HG03175 (cell line): ENCODE measurements around the gene REV3L.
A peak's percentile ranks its signal among the peaks of the same experiment; 100 is the strongest.
"Not testable (repeated sequence)": the region's sequence is repeated elsewhere in the genome, so short reads cannot be mapped to it uniquely, and the experiment has no call there.

Experiments used
- ATAC-seq: cut with Tn5 transposase; IDR thresholded peaks from one replicate; pipeline ENCODE4 v1.9.1; 2021; ENCODE audit warnings: mild to moderate bottlenecking, moderate library complexity; ENCODE audit not compliant: unreplicated experiment

REV3L gene

GRCh38 chr6:111494951-111495635 is 12.1 kb upstream of the REV3L start:
- no peak for ATAC-seq

- ATAC-seq, result no peak
These were observed 9.5 kb upstream of the REV3L start for GRCh38 chr6:111492499-111492898.

- no peak for ATAC-seq
These were observed 7.0 kb upstream of the REV3L start for GRCh38 chr6:111490067-111490466.

- ATAC-seq, result peak; percentile 30
These were observed 4.6 kb upstream of the REV3L start for GRCh38 chr6:111487661-111488060.

- no peak for ATAC-seq
These were observed 3.9 kb upstream of the REV3L start for GRCh38 chr6:111486921-111487320.

- ATAC-seq, result no peak
These were observed 3.5 kb upstream of the REV3L start for GRCh38 chr6:111486475-111486874.

GRCh38 chr6:111485342-111485741 is 2.3 kb upstream of the REV3L start:
- no peak for ATAC-seq

- no peak for ATAC-seq
These were observed 1.6 kb upstream of the REV3L start for GRCh38 chr6:111484633-111484930.

- ATAC-seq, result peak; percentile 52
These were observed 966 bp upstream of the REV3L start for GRCh38 chr6:111483736-111484632.

GRCh38 chr6:111482188-111482958 is 645 bp downstream of the REV3L start:
- ATAC-seq, result peak; percentile 30

GRCh38 chr6:111481836-111482187 is 1.2 kb downstream of the REV3L start:
- no peak for ATAC-seq

- no peak for ATAC-seq
These were observed 1.8 kb downstream of the REV3L start for GRCh38 chr6:111480988-111481822.

- ATAC-seq, result no peak
These were observed 4.3 kb downstream of the REV3L start for GRCh38 chr6:111478749-111479148.

- no peak for ATAC-seq
These were observed 4.9 kb downstream of the REV3L start for GRCh38 chr6:111478064-111478476.

GRCh38 chr6:111477481-111477938 is 5.5 kb downstream of the REV3L start:
- ATAC-seq, result no peak

- ATAC-seq, result not testable (repeated sequence)
These were observed 7.0 kb downstream of the REV3L start for GRCh38 chr6:111476061-111476460.

GRCh38 chr6:111474771-111475170 is 8.2 kb downstream of the REV3L start:
- ATAC-seq, result no peak

- no peak for ATAC-seq
These were observed 8.9 kb downstream of the REV3L start for GRCh38 chr6:111474106-111474505.

- no peak for ATAC-seq
These were observed 10.0 kb downstream of the REV3L start for GRCh38 chr6:111472933-111473435.

- ATAC-seq, result no peak
These were observed 11.1 kb downstream of the REV3L start for GRCh38 chr6:111471958-111472357.
